ENCODE results near the gene FTCDNL1. TPM values are rescaled to one million over a fixed set of nuclear protein-coding genes. Genes with fewer than 3 reads are reported as not detected.

The FTCDNL1 gene
- polyA plus RNA-seq, 1 of the 3 experiments (the other 2 are of a cell fraction), result not detected

GRCh38 chr2:199792381-199792780, 58.6 kb downstream of the FTCDNL1 start:
- CTCF ChIA-PET, result no interaction called here
- H3K79me2 ChIP-seq (ENCODE audit: insufficient read depth), result no peaks in the 10 kb centered on the region

GRCh38 chr2:199791326-199791725, 59.7 kb downstream of the FTCDNL1 start:
- Histone ChIP-seq H3K27ac (ENCODE audit: low read depth in 2 of 2, low read length in 1 of 2) (no peak overlapping the region), H3K4me3 (ENCODE audit: low read depth in 2 of 2, low read length in 1 of 2) (no peak overlapping the region), H3K9ac (no peak overlapping the region), H3K9me3 (no peaks in the 10 kb centered on the region), H3K36me3 (replicated peaks in 1 of 2; ENCODE audit: control insufficient read depth in 1 of 2, insufficient read depth in 2 of 2, low read length in 1 of 2) (no peaks in the 10 kb centered on the region), H3K9me2 (0 out of 2 replicates have a peak, but pooled peaks cover 4% of the 10 kb centered on the region), H3K79me2 (ENCODE audit: insufficient read depth) (no peaks in the 10 kb centered on the region), H3K27me3 (ENCODE audit: insufficient read depth) (peaks cover 9% of the 10 kb centered on the region; the same call in 1 of the 2 replicates), H4K20me1 (ENCODE audit: insufficient read depth) (no peaks in the 10 kb centered on the region), H3K4me2 (no peak overlapping the region), H3F3A (replicated peaks; ENCODE audit: insufficient read depth) (no peaks in the 10 kb centered on the region), H3K4me1 (ENCODE audit: control insufficient read depth in 1 of 2, insufficient read depth in 2 of 2, low read depth in 1 of 2, low read length in 1 of 2) (no peaks in the 10 kb centered on the region), H2AFZ (ENCODE audit: low read depth) (no peak overlapping the region)
- POLR2A ChIA-PET, result no interaction called here
- CTCF ChIA-PET, result interaction anchor here (0.7 kb wide), 1 partner anchor 70 kb away, joined by 3 read pairs; no protein-coding TSS in a partner anchor
- 6% methylated on average over 3 of the region's 3 CpGs for WGBS (ENCODE audit: low lambda C conversion rate)
- no peak for DNase-seq
- TF ChIP-seq PBX3 (IDR thresholded peaks at IDR 0.05), result no peak
- no peak for TF ChIP-seq RFX5 (IDR thresholded peaks at IDR 0.05; ENCODE audit: low read length)
- no peak for TF ChIP-seq RCOR1 (IDR thresholded peaks at IDR 0.05; ENCODE audit: low read length)
- TF ChIP-seq SIN3A (IDR thresholded peaks at IDR 0.05; ENCODE audit: borderline replicate concordance, low read depth, low read length), result no peak
- TF ChIP-seq USF2 (IDR thresholded peaks at IDR 0.05; ENCODE audit: borderline replicate concordance, low read depth, low read length), result no peak
- TF ChIP-seq RAD21 (IDR thresholded peaks at IDR 0.05; ENCODE audit: low read length), result no peak
- no peak for TF ChIP-seq ZBTB33 (IDR thresholded peaks at IDR 0.05; ENCODE audit: borderline replicate concordance, low read depth)
- no peak for TF ChIP-seq USF1 (IDR thresholded peaks at IDR 0.05; ENCODE audit: borderline replicate concordance, low read depth)
- TF ChIP-seq FOXM1 (IDR thresholded peaks at IDR 0.05; ENCODE audit: low read depth), result no peak
- TF ChIP-seq MAX (IDR thresholded peaks at IDR 0.05; ENCODE audit: low read depth), result no peak
- TF ChIP-seq SMC3 (IDR thresholded peaks at IDR 0.05; ENCODE audit: low read depth, low read length), result no peak
- no peak for TF ChIP-seq ELF1 (IDR thresholded peaks at IDR 0.05)
- TF ChIP-seq CTCF (IDR thresholded peaks at IDR 0.05), result no peak
- TF ChIP-seq TCF12 (IDR thresholded peaks at IDR 0.05), result no peak
- no peak for TF ChIP-seq NFIC (IDR thresholded peaks at IDR 0.05; ENCODE audit: borderline replicate concordance)
- no peak for TF ChIP-seq FOSL2 (IDR thresholded peaks at IDR 0.05; ENCODE audit: borderline replicate concordance, low read depth)
- TF ChIP-seq JUND (IDR thresholded peaks at IDR 0.05), result no peak
- TF ChIP-seq NRF1 (IDR thresholded peaks at IDR 0.05; ENCODE audit: low read depth, low read length), result no peak
- no peak for TF ChIP-seq TAF1 (IDR thresholded peaks at IDR 0.05; ENCODE audit: borderline replicate concordance, low read depth, low read length)

More at GRCh38 chr2:199792381-199792780, 58.6 kb downstream of the FTCDNL1 start:
- H3K9me3 ChIP-seq, result no peaks in the 10 kb centered on the region
- no peaks in the 10 kb centered on the region for H3K36me3 ChIP-seq (replicated peaks in 1 of 2; ENCODE audit: control insufficient read depth in 1 of 2, insufficient read depth in 2 of 2, low read length in 1 of 2)
- no peak overlapping the region for H3K27ac ChIP-seq (ENCODE audit: low read depth in 2 of 2, low read length in 1 of 2)
- H3K9me2 ChIP-seq, result 0 out of 2 replicates have a peak, but pooled peaks cover 4% of the 10 kb centered on the region
- POLR2A ChIA-PET, result no interaction called here
- H3K4me3 ChIP-seq (ENCODE audit: low read depth in 2 of 2, low read length in 1 of 2), result no peak overlapping the region
- 8% methylated on average over 4 of the region's 4 CpGs for WGBS (ENCODE audit: low lambda C conversion rate)
- H2AFZ ChIP-seq (ENCODE audit: low read depth), result no peak overlapping the region
- no peaks in the 10 kb centered on the region for H3F3A ChIP-seq (replicated peaks; ENCODE audit: insufficient read depth)
- H3K4me1 ChIP-seq (ENCODE audit: control insufficient read depth in 1 of 2, insufficient read depth in 2 of 2, low read depth in 1 of 2, low read length in 1 of 2), result no peaks in the 10 kb centered on the region
- H4K20me1 ChIP-seq (ENCODE audit: insufficient read depth), result no peaks in the 10 kb centered on the region
- no peak for DNase-seq
- no peak overlapping the region for H3K4me2 ChIP-seq
- H3K27me3 ChIP-seq (ENCODE audit: insufficient read depth), result no peaks in the 10 kb centered on the region; the same call in 1 of the 2 replicates
- H3K9ac ChIP-seq, result no peak overlapping the region
- TF ChIP-seq MXI1 (IDR thresholded peaks at IDR 0.05; ENCODE audit: low read depth, low read length), result no peak
- no peak for TF ChIP-seq TEAD4 (IDR thresholded peaks at IDR 0.05; ENCODE audit: borderline replicate concordance, insufficient read depth)

All from SK-N-SH (cell line).